Measurements from ENCODE around the gene ABCC4. TPM values are rescaled to one million over a fixed set of nuclear protein-coding genes. Genes with fewer than 3 reads are reported as not detected.
A peak's percentile ranks its signal among the peaks of the same experiment; 100 is the strongest.

Gene ABCC4
- polyA plus RNA-seq, 6 donors from 2014 or later = 0.27 to 2.3 (median 1.5) TPM; not detected in 1

GRCh38 chr13:95156208-95156607 lies 145.0 kb downstream of the ABCC4 start:
- Mint-ChIP-seq H3K9me3 (no peaks in the 10 kb centered on the region), H3K27ac (no peak overlapping the region), H3K4me3 (no peak overlapping the region), H3K36me3 (peaks cover 0 to 3% of the 10 kb centered on the region in 2 donors), H3K4me1 (peaks cover 0 to 1% (median 0%) of the 10 kb centered on the region in 3 donors), H3K27me3 (no peaks in the 10 kb centered on the region)
- no peak for ATAC-seq (ENCODE audit: low read depth in 2 of 2)
- no peak for DNase-seq

DNA sequence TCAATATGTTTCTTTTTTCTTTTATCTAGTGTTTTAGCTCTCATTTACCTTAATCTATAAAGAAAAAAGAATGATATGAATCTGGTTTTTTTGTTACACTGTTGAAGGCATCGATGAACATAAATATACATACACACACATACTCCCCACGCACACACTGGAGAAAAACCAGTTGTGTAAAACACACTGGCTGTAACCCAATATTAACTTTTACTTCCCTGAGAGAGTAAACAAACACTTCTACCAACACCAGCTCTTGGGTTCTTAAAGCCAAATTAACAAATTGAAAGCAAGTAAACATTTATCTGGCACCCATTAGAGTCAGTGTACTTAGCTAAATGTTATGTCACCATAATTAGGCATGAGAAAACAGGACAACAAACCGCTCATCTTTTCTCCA lies 145.7 kb downstream of the ABCC4 start:
- Mint-ChIP-seq H3K4me1 (peaks cover 0 to 1% (median 0%) of the 10 kb centered on the region in 3 donors), H3K9me3 (no peaks in the 10 kb centered on the region), H3K27ac (no peak overlapping the region), H3K4me3 (no peak overlapping the region), H3K27me3 (no peaks in the 10 kb centered on the region), H3K36me3 (peaks cover 0 to 3% of the 10 kb centered on the region in 2 donors)
- no peak for DNase-seq
- ATAC-seq (ENCODE audit: low read depth in 2 of 2) = no peak

- Mint-ChIP-seq H3K4me1 (peaks cover 0 to 1% (median 0%) of the 10 kb centered on the region in 3 donors), H3K4me3 (no peak overlapping the region), H3K36me3 (peaks cover 0 to 1% of the 10 kb centered on the region in 2 donors), H3K27ac (no peak overlapping the region), H3K27me3 (no peaks in the 10 kb centered on the region), H3K9me3 (no peaks in the 10 kb centered on the region)
- ATAC-seq (ENCODE audit: low read depth in 2 of 2) (no peak), DNase-seq (no peak)
Measured at GRCh38 chr13:95155093-95155492, 146.2 kb downstream of the ABCC4 start.

DNA sequence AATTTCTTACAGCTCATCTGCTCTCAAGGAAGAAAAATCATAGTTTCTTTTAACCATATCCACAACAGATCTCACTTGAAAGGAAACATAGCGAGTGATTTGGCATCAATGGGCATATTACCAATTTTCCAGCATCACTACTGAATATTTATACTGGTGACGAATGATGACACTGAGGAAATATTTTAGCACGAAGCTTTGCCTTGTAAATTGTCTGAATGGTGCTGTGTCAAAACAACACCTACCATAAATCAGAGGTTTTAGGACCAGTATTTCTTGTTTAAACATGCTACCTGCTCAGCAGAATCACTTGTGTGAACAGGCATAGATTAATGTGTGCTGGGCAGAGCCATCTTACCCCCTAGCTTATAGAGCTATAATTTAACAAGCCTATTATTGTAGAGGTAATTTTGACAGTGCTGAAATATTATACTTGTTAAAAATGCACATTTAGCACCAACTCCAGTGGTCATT lies 146.8 kb downstream of the ABCC4 start:
- Mint-ChIP-seq H3K36me3 (no peaks in the 10 kb centered on the region), H3K9me3 (no peaks in the 10 kb centered on the region), H3K27me3 (no peaks in the 10 kb centered on the region), H3K4me3 (no peak overlapping the region), H3K27ac (no peak overlapping the region), H3K4me1 (peaks cover 0 to 1% (median 0%) of the 10 kb centered on the region in 3 donors)
- ATAC-seq (ENCODE audit: low read depth in 2 of 2) (no peak), DNase-seq (no peak)

DNA sequence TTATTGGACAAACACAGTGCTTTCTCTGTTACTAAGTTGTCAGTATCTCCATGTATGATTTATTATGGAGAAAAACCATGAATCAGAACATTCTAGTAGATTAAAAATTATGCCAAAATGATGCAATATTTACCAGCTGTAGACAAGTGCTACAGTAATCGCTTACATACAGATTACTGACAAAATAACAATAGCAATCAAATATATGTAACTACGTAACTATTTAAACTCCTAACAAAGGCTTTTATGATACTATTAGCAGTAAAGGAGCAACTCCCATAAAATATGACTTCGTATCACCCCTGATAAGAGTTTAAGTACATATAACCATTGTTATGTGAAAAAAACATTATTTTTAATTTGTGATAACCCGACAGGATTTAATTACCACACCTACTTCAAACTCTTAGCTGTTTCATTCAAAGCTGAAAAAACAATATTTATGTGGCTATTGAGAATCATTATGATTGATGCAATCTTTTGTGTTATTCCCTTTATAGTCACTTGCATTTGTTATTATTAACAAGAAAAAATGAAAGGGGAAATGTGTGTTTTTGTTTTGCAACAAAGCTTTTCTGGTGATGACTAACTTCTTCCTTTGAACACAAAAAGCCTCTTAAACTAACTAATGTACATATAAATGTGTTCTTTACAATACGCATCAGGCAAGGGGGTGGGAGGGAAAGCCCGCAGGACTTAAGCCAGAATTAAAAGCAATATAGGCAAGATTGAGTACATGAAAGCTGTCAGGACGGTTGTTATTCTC lies 147.4 kb downstream of the ABCC4 start:
- no peak for DNase-seq
- no peak overlapping the region for H3K4me3 Mint-ChIP-seq
- H3K36me3 Mint-ChIP-seq = no peaks in the 10 kb centered on the region
- H3K4me1 Mint-ChIP-seq = peaks cover 0 to 1% (median 0%) of the 10 kb centered on the region in 3 donors
- no peaks in the 10 kb centered on the region for H3K27me3 Mint-ChIP-seq
- no peak for ATAC-seq (ENCODE audit: low read depth in 2 of 2)
- H3K27ac Mint-ChIP-seq = no peak overlapping the region
- H3K9me3 Mint-ChIP-seq = no peaks in the 10 kb centered on the region

DNA sequence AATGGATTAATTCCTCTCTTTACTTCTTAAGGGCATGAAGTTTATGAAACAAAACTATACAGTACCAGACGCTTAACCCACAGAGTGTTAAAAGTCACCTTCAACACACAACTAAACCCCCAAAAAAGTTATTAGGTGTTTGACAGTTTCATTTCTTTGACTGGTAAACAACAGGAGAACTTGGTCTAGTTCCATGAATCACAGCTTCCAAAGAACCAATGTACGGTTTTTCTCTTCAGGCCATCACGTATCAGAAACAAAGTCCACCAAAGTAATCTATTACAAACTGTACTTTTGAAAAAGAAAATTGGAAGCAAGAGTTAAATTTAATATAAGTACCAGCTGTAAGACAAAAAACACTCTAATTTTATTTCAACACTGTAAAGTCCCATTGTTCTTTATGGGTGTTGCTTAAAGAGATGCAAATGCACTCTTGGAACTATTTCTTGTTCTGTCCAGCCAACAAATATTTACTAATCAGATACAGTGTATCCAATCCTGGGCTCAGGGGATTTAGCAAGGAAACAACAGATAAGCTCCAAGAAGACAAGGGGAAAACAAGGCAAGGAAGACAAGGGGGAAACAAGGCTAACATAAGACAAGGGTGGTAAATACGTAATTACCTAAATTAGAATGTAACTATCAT lies 149.2 kb downstream of the ABCC4 start:
- H3K4me1 Mint-ChIP-seq = peaks cover 0 to 1% (median 0%) of the 10 kb centered on the region in 3 donors
- no peaks in the 10 kb centered on the region for H3K36me3 Mint-ChIP-seq
- ATAC-seq (ENCODE audit: low read depth in 2 of 2) (no peak), DNase-seq (no peak)
- H3K27ac Mint-ChIP-seq = no peak overlapping the region
- no peaks in the 10 kb centered on the region for H3K9me3 Mint-ChIP-seq
- H3K27me3 Mint-ChIP-seq = no peaks in the 10 kb centered on the region
- H3K4me3 Mint-ChIP-seq = no peak overlapping the region

GRCh38 chr13:95150555-95150954 lies 150.7 kb downstream of the ABCC4 start:
- DNase-seq (no peak), ATAC-seq (ENCODE audit: low read depth in 2 of 2) (no peak)
- Mint-ChIP-seq H3K36me3 (no peaks in the 10 kb centered on the region), H3K4me1 (peaks cover 0 to 1% (median 0%) of the 10 kb centered on the region in 3 donors), H3K4me3 (no peak overlapping the region), H3K9me3 (no peaks in the 10 kb centered on the region), H3K27me3 (no peaks in the 10 kb centered on the region), H3K27ac (no peak overlapping the region)

- Mint-ChIP-seq H3K9me3 (peaks cover 0 to 8% (median 2%) of the 10 kb centered on the region in 7 donors), H3K36me3 (peaks cover 5 to 7% of the 10 kb centered on the region in 2 donors), H3K4me1 (peaks cover 0 to 1% (median 0%) of the 10 kb centered on the region in 3 donors), H3K27ac (no peak overlapping the region), H3K4me3 (no peak overlapping the region), H3K27me3 (no peaks in the 10 kb centered on the region)
- ATAC-seq (ENCODE audit: low read depth in 2 of 2) = no peak
- DNase-seq = no peak
Measured at GRCh38 chr13:95146486-95146885, 154.8 kb downstream of the ABCC4 start.

GRCh38 chr13:95145587-95145986 lies 155.7 kb downstream of the ABCC4 start:
- peaks cover 0 to 8% (median 2%) of the 10 kb centered on the region in 7 donors for H3K9me3 Mint-ChIP-seq
- peak overlapping the region in 1 of 6 donors; percentile 74 for H3K27ac Mint-ChIP-seq
- no peaks in the 10 kb centered on the region for H3K4me1 Mint-ChIP-seq

GRCh38 chr13:95140502-95140901 lies 160.7 kb downstream of the ABCC4 start:
- ATAC-seq (ENCODE audit: low read depth in 2 of 2) (no peak), DNase-seq (no peak)
- Mint-ChIP-seq H3K27me3 (no peaks in the 10 kb centered on the region), H3K27ac (no peak overlapping the region), H3K36me3 (peaks cover 20% of the 10 kb centered on the region in 2 donors), H3K4me1 (no peaks in the 10 kb centered on the region), H3K4me3 (no peak overlapping the region), H3K9me3 (peaks cover 0 to 8% (median 2%) of the 10 kb centered on the region in 7 donors)

More at GRCh38 chr13:95145587-95145986, 155.7 kb downstream of the ABCC4 start:
- DNase-seq (no peak), ATAC-seq (ENCODE audit: low read depth in 2 of 2) (no peak)
- Mint-ChIP-seq H3K4me3 (no peak overlapping the region), H3K27me3 (no peaks in the 10 kb centered on the region), H3K36me3 (peaks cover 7 to 11% of the 10 kb centered on the region in 2 donors)

DNA sequence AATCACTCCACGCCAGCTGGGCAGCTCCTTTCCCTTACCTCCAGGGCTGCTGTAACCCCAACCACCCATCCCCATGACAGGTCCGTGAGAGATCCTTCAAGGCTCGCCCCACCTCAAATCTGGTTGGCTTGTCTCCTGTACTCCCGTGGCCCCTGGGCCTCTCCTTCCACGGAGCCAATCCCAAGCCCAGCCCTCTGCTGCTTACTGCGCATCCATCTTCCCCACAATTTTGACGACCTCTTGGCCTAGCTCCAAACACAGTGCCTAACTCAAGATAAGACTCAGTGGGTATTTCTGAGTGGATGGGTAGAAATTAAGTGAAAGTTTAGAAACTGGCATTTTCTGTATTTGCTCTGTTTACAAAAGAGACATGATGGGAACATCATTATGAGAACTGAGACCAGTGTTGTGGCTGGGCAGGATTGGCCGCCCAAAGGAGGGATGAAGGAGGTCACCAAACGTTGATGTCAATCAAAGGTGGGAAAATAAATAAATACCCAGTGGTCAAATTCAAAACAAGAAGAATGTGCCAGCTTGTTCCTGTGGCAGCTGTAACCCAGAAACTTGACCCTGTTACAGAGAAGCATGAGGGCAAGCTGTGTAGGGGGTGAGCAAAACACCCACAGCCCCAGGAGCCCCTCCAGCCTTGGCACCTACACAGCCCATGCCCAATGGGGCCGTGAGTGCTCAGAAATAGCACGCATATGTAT lies 162.2 kb downstream of the ABCC4 start:
- ATAC-seq (ENCODE audit: low read depth in 2 of 2) (no peak), DNase-seq (no peak)
- H3K27ac Mint-ChIP-seq = no peak overlapping the region
- H3K4me1 Mint-ChIP-seq = no peaks in the 10 kb centered on the region
- no peak overlapping the region for H3K4me3 Mint-ChIP-seq
- no peaks in the 10 kb centered on the region for H3K9me3 Mint-ChIP-seq
- peaks cover 12 to 15% of the 10 kb centered on the region in 2 donors for H3K36me3 Mint-ChIP-seq
- H3K27me3 Mint-ChIP-seq = no peaks in the 10 kb centered on the region

- Mint-ChIP-seq H3K4me1 (no peaks in the 10 kb centered on the region), H3K27ac (no peak overlapping the region), H3K36me3 (peaks cover 12 to 15% of the 10 kb centered on the region in 2 donors), H3K4me3 (no peak overlapping the region), H3K27me3 (no peaks in the 10 kb centered on the region), H3K9me3 (no peaks in the 10 kb centered on the region)
- DNase-seq (no peak), ATAC-seq (ENCODE audit: low read depth in 2 of 2) (no peak)
Measured at GRCh38 chr13:95137096-95137495, 164.2 kb downstream of the ABCC4 start.

DNA sequence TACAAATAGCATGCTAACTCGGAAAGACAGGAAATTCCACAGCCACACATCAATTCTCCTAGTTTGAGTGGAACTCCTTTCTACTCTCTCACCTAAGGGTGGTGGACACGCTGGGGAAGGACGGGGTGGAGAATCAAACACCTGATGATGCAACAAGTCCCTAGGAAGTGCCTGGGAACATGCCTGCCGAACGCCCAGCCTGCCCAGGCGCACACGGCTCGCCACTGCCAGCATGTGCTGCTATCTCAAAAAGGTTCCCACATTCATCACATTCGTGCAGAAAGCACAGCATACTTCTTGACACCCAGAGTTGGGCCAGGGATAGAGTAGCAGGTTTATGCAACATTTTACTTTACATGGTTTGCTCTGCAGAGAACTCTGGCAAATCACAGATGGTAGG lies 164.6 kb downstream of the ABCC4 start:
- H3K4me1 Mint-ChIP-seq = no peaks in the 10 kb centered on the region
- DNase-seq (no peak), ATAC-seq (ENCODE audit: low read depth in 2 of 2) (no peak)
- H3K36me3 Mint-ChIP-seq = peaks cover 12 to 15% of the 10 kb centered on the region in 2 donors
- H3K9me3 Mint-ChIP-seq = no peaks in the 10 kb centered on the region
- H3K27ac Mint-ChIP-seq = no peak overlapping the region
- H3K4me3 Mint-ChIP-seq = no peak overlapping the region
- H3K27me3 Mint-ChIP-seq = no peaks in the 10 kb centered on the region

All from naive B cell (primary cell).